ENCODE measurements around the gene JPH4.

The JPH4 gene

GRCh38 chr14:23522643-23523198 lies 55.9 kb downstream of the JPH4 start:
- no peak for DNase-seq

DNA sequence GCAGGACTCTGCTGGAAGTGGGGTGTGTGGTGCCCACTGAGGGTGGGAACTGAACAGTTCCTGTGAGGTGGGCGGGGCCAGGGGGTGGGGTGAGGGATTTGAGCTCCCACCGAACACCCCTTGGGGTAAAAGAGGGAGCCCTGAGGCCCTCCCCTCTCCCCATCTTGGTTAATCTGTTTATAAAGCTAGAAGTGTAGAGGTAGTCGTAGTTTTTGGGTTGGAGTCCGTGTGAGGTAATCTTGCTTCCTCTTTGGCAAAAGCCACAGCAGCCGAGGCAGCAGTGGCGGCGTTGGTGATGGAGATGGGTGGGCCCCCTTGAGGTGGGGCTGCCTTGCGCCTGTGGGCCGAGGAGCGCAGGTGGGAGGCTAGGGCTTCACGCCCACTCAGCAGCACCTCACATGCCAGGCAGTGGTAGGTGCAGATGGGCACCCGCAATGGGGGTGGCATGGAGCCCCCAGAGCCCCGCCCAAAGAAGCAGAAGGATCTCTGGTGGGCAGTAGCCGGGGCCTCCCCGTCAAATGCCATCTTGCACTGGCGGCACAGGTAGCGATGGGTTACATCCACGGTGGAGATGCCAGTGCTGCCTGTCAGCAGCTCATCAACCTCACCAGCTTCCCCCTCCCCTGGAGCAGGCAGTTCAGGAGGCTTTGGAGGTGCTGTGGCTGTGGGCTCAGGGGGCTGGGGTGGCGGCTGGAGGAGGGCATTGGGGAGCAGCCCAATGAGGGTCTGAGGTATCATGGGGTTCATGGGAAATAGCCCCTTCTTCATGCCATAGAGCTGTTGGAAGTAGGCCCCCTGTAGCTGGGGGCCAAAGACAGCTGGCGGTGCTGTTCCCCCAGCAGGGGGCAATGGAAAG lies 56.6 kb downstream of the JPH4 start:
- no peak for DNase-seq

- DNase-seq = no peak
Observed at GRCh38 chr14:23520899-23521533, 57.6 kb downstream of the JPH4 start.

- DNase-seq = no peak
Observed at GRCh38 chr14:23518709-23519108, 59.9 kb downstream of the JPH4 start.

Measured in left hindlimb (tissue), 1 donor.